ENCODE measurements around the gene STARD5. TPM values are rescaled to one million over a fixed set of nuclear protein-coding genes. Genes with fewer than 3 reads are reported as not detected.

The STARD5 gene
- total RNA-seq, 1 experiment from 2014 or later = 1.9 TPM

DNA sequence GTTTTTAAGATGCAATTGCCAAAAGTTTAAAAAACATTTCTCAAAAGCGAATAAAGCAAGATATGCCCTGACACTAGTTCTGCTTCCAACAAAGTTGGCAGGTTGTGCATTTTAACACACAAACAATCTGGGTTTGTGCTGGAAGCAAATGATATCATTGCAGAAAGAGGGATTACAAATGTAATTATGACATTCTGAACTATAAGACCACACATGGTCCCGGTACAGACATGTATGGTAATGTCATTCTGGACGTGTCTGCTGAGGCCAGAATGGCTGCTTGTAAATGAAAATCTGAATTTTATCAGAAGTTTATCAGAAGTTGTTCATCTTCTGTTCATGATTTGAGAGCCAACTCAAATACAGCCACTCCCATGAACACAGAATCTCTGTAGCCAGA, 39.3 kb upstream of the STARD5 start:
- no peaks in the 10 kb centered on the region for H3K27me3 Mint-ChIP-seq (ENCODE audit: unreplicated experiment)
- DNase-seq = no peak
- H3K27ac Mint-ChIP-seq (ENCODE audit: unreplicated experiment) = no peak overlapping the region
- no TSS peak for BruUV-seq (replicated peaks)
- CTCF ChIA-PET = no interaction called here
- TF ChIP-seq, protein P1, sequence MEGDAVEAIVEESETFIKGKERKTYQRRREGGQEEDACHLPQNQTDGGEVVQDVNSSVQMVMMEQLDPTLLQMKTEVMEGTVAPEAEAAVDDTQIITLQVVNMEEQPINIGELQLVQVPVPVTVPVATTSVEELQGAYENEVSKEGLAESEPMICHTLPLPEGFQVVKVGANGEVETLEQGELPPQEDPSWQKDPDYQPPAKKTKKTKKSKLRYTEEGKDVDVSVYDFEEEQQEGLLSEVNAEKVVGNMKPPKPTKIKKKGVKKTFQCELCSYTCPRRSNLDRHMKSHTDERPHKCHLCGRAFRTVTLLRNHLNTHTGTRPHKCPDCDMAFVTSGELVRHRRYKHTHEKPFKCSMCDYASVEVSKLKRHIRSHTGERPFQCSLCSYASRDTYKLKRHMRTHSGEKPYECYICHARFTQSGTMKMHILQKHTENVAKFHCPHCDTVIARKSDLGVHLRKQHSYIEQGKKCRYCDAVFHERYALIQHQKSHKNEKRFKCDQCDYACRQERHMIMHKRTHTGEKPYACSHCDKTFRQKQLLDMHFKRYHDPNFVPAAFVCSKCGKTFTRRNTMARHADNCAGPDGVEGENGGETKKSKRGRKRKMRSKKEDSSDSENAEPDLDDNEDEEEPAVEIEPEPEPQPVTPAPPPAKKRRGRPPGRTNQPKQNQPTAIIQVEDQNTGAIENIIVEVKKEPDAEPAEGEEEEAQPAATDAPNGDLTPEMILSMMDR (IDR thresholded peaks at IDR 0.05; ENCODE audit: unreplicated experiment) = no peak
- H3K4me1 Mint-ChIP-seq (ENCODE audit: low read depth, unreplicated experiment) = no peaks in the 10 kb centered on the region
- intact Hi-C loops (cut with micrococcal nuclease; ENCODE audit: unreplicated experiment) = no loop called here
- H3K9me3 Mint-ChIP-seq (ENCODE audit: low read depth, unreplicated experiment) = no peaks in the 10 kb centered on the region
- no peaks in the 10 kb centered on the region for H3K36me3 Mint-ChIP-seq (ENCODE audit: insufficient read depth, unreplicated experiment)
- H3K4me3 Mint-ChIP-seq (ENCODE audit: low read depth, unreplicated experiment) = no peak overlapping the region

DNA sequence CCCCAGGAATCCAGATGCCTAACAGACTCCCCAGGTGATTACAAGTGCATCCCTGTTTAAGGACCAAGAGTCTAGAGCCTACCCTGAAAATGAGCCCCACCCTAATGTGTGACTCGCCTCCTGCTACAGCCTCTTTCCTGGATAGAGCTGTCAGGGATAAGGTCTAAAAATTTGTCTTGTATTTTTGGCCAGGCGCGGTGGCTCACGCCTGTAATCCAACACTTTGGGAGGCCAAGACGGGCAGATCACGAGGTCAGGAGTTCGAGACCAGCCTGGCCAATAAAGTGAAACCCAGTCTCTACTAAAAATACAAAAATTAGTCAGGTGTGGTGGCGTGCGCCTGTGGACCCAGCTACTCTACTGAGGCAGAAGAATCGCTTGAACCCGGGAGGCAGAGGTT, 38.8 kb upstream of the STARD5 start:
- no peaks in the 10 kb centered on the region for H3K36me3 Mint-ChIP-seq (ENCODE audit: insufficient read depth, unreplicated experiment)
- no peak overlapping the region for H3K4me3 Mint-ChIP-seq (ENCODE audit: low read depth, unreplicated experiment)
- no TSS peak for BruUV-seq (replicated peaks)
- no peaks in the 10 kb centered on the region for H3K27me3 Mint-ChIP-seq (ENCODE audit: unreplicated experiment)
- no peak for DNase-seq
- H3K9me3 Mint-ChIP-seq (ENCODE audit: low read depth, unreplicated experiment) = no peaks in the 10 kb centered on the region
- H3K27ac Mint-ChIP-seq (ENCODE audit: unreplicated experiment) = no peak overlapping the region
- intact Hi-C loops (cut with micrococcal nuclease; ENCODE audit: unreplicated experiment) = no loop called here
- no peaks in the 10 kb centered on the region for H3K4me1 Mint-ChIP-seq (ENCODE audit: low read depth, unreplicated experiment)
- TF ChIP-seq, protein P1 (IDR thresholded peaks at IDR 0.05; ENCODE audit: unreplicated experiment) = no peak
- CTCF ChIA-PET = no interaction called here

DNA sequence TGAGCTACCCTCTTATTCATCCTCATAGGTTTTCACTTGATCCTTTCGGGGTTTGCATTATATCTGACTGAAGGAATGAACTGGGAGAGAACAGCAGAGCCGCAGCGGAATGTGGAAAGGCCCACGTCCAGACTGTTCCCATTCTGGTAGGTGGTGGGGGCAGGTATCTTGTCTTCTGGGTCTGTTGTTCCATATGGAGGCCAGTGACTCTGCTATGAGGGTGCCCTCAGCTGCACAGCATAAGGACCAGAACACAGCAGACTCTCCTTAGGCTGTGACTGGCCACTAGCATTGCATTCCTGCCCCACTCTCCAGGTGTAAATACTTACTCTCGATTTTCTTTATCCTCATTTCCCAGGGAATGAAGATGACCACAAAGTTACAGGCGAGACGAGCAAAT, 38.0 kb upstream of the STARD5 start:
- Mint-ChIP-seq H3K36me3 (ENCODE audit: insufficient read depth, unreplicated experiment) (no peaks in the 10 kb centered on the region), H3K9me3 (ENCODE audit: low read depth, unreplicated experiment) (no peaks in the 10 kb centered on the region), H3K27ac (ENCODE audit: unreplicated experiment) (no peak overlapping the region), H3K4me3 (ENCODE audit: low read depth, unreplicated experiment) (no peak overlapping the region), H3K27me3 (ENCODE audit: unreplicated experiment) (no peaks in the 10 kb centered on the region), H3K4me1 (ENCODE audit: low read depth, unreplicated experiment) (no peaks in the 10 kb centered on the region)
- no peak for DNase-seq
- intact Hi-C loops (cut with micrococcal nuclease; ENCODE audit: unreplicated experiment) = no loop called here
- CTCF ChIA-PET = interaction anchor here (0.5 kb wide), 1 partner anchor 374 kb away, joined by 3 read pairs; no protein-coding TSS in a partner anchor
- TF ChIP-seq, protein P1 (IDR thresholded peaks at IDR 0.05; ENCODE audit: unreplicated experiment) = no peak
- no TSS peak for BruUV-seq (replicated peaks)

DNA sequence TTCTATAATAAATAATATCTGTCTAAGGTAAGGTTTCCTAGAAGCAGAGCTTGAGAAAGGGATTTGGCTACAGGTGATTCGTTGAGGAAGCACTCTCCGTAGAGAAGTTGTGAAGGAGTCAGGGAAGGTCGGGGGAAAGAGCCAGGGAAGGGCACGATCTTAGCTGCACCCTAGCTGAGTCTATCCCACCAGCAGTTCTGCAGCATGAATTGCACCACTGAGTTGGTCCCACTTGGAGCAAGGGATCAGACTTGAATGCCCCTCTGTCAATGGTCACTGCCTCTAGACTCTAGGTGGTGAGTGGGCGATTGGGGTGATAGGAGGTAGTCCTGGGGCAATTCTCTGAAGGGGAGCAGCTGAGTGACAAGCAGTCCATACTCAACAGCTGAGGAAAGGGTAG, 36.5 kb upstream of the STARD5 start:
- intact Hi-C loops (cut with micrococcal nuclease; ENCODE audit: unreplicated experiment) = no loop called here
- Mint-ChIP-seq H3K27me3 (ENCODE audit: unreplicated experiment) (peaks cover under 1% of the 10 kb centered on the region), H3K9me3 (ENCODE audit: low read depth, unreplicated experiment) (no peaks in the 10 kb centered on the region), H3K4me3 (ENCODE audit: low read depth, unreplicated experiment) (no peak overlapping the region), H3K36me3 (ENCODE audit: insufficient read depth, unreplicated experiment) (no peaks in the 10 kb centered on the region), H3K27ac (ENCODE audit: unreplicated experiment) (no peak overlapping the region), H3K4me1 (ENCODE audit: low read depth, unreplicated experiment) (no peaks in the 10 kb centered on the region)
- no peak for DNase-seq
- BruUV-seq (replicated peaks) = no TSS peak
- CTCF ChIA-PET = no interaction called here
- TF ChIP-seq, protein P1 (IDR thresholded peaks at IDR 0.05; ENCODE audit: unreplicated experiment) = no peak

Measured in Calu3 (cell line).